Thoracic aorta (tissue), 2 donors: ENCODE data around the gene MDGA2. TPM values are rescaled to one million over a fixed set of nuclear protein-coding genes. Genes with fewer than 3 reads are reported as not detected.
"Not testable (repeated sequence)": the region's sequence is repeated elsewhere in the genome, so short reads cannot be mapped to it uniquely, and the experiment has no call there.

Experiments used
- ATAC-seq: fragments of 150-250 bp; one replicate; pipeline ENCODE4 v1.8.0; 2017; ENCODE audit warnings: low read depth; ENCODE audit not compliant: insufficient number of reproducible peaks, low FRiP score
- DNase-seq: peaks from one replicate; pipeline ENCODE4 v3.0.0-alpha.2; 2020; ENCODE audit warnings: low spot score
- H3K27ac ChIP-seq, 2 donors: fragments of 200-600 bp; sonication (generic); 1 replicate in 1 of 2; 2 replicates in 1 of 2; pipeline ENCODE4 v1.5.1; 2016; ENCODE audit warnings: mild to moderate bottlenecking in 2 of 2, moderate library complexity in 2 of 2
- H3K27me3 ChIP-seq: fragments of 200-600 bp; sonication (generic); replicated peaks from 2 replicates; pipeline ENCODE4 v1.6.0; 2016; ENCODE audit warnings: mild to moderate bottlenecking; ENCODE audit not compliant: insufficient read depth
- H3K36me3 ChIP-seq: fragments of 200-600 bp; sonication (generic); one replicate; pipeline ENCODE4 v1.5.1; 2016
- H3K4me1 ChIP-seq, 2 donors: fragments of 200-600 bp; sonication (generic); 1 replicate in 1 of 2; 2 replicates in 1 of 2; pipeline versions ENCODE4 v1.5.1 to v1.6.0; 2016; ENCODE audit warnings: low read depth in 2 of 2, mild to moderate bottlenecking in 1 of 2; ENCODE audit not compliant: control insufficient read depth in 1 of 2
- H3K4me3 ChIP-seq: fragments of 200-600 bp; sonication (generic); 2 replicates; pipeline ENCODE4 v1.5.1; 2016; ENCODE audit warnings: mild to moderate bottlenecking
- H3K9me3 ChIP-seq: fragments of 200-600 bp; sonication (generic); 2 replicates; pipeline ENCODE4 v1.5.1; 2016
- total RNA-seq, 2 donors: library from RNA; depleted of rRNA; stranded (reverse); fragments of >200 nt; gene quantifications; one replicate each; pipeline versions ENCODE4 v1.1.0 to v1.2.3, GENCODE V29; 2016
- TF ChIP-seq, protein P1 (sequence below): fragments of 200-600 bp; sonication (generic); IDR thresholded peaks from one replicate; pipeline ENCODE4 v1.5.1; 2019; ENCODE audit warnings: antibody characterized with exemption

The MDGA2 gene
- total RNA-seq, 2 donors from 2014 or later, result not detected

DNA sequence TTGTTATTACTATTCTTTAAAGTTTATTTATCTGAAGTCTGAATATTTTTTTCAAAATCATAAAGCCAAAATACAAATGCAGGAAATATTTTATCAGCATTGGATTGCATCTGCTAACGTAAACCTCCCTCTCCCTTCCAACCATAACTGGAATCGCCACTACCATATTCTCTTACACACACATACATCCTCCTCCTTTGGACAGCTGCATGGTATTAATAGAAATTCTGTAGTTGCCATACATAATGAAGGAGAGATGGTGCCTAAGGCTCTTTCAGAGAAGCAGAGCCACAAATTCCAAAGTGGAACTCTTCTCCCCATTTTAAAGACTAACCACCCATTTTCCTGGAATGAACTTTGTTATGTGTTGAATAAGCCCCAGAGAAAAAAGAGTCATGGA is 352.7 kb downstream of the MDGA2 start:
- no peaks in the 10 kb centered on the region for H3K36me3 ChIP-seq
- no peaks in the 10 kb centered on the region for H3K4me1 ChIP-seq
- no peaks in the 10 kb centered on the region for H3K27me3 ChIP-seq
- TF ChIP-seq, protein P1, sequence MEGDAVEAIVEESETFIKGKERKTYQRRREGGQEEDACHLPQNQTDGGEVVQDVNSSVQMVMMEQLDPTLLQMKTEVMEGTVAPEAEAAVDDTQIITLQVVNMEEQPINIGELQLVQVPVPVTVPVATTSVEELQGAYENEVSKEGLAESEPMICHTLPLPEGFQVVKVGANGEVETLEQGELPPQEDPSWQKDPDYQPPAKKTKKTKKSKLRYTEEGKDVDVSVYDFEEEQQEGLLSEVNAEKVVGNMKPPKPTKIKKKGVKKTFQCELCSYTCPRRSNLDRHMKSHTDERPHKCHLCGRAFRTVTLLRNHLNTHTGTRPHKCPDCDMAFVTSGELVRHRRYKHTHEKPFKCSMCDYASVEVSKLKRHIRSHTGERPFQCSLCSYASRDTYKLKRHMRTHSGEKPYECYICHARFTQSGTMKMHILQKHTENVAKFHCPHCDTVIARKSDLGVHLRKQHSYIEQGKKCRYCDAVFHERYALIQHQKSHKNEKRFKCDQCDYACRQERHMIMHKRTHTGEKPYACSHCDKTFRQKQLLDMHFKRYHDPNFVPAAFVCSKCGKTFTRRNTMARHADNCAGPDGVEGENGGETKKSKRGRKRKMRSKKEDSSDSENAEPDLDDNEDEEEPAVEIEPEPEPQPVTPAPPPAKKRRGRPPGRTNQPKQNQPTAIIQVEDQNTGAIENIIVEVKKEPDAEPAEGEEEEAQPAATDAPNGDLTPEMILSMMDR, result no peak
- H3K27ac ChIP-seq, result no peak overlapping the region
- no peaks in the 10 kb centered on the region for H3K9me3 ChIP-seq
- DNase-seq (no peak), ATAC-seq (no peak)
- no peak overlapping the region for H3K4me3 ChIP-seq

DNA sequence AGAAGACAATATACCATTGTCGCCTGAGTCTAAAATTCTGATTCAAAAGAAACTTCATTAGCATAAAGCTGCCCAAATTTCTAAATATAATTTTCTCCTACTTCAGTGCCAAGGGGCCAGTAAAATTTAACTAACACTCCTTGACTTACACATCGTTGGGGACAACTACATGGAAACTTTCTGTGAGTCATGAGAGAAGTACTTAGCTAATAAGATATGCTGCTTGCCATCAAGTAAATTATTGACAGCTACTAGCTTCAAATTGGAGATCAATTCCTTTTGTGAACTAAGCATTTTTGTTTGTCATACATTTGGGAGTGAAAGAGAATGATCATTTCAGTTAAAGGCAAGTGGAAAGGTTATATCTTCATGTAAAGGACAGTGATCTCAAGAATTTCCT is 373.3 kb downstream of the MDGA2 start:
- no peak overlapping the region for H3K4me3 ChIP-seq
- TF ChIP-seq, protein P1, result no peak
- no peak for DNase-seq
- H3K9me3 ChIP-seq, result no peaks in the 10 kb centered on the region
- no peak overlapping the region for H3K27ac ChIP-seq
- H3K27me3 ChIP-seq, result no peaks in the 10 kb centered on the region
- H3K4me1 ChIP-seq, result no peaks in the 10 kb centered on the region
- no peaks in the 10 kb centered on the region for H3K36me3 ChIP-seq
- ATAC-seq, result no peak

DNA sequence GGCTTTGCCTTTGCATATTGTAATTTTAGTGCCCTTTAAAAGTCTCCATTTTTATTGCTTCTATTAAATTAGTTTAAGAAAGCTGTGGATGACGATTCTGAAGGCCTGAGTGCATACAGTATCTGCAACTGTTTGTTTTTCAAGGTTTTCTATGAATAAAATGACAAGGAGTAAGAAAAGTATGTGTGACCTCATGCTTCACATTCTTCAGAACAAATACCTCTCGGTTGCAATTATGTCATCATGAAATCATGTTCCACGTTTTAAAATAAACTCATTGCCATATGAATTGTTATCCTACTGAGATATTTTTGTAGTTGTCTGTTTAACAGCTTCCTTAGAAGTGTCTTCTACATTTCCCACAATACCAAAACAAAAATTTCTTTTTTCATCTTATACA is 374.6 kb downstream of the MDGA2 start:
- Histone ChIP-seq H3K4me1 (no peaks in the 10 kb centered on the region), H3K27ac (no peak overlapping the region), H3K36me3 (no peaks in the 10 kb centered on the region), H3K4me3 (no peak overlapping the region), H3K9me3 (no peaks in the 10 kb centered on the region), H3K27me3 (no peaks in the 10 kb centered on the region)
- ATAC-seq (no peak), DNase-seq (no peak)
- TF ChIP-seq, protein P1, result no peak

DNA sequence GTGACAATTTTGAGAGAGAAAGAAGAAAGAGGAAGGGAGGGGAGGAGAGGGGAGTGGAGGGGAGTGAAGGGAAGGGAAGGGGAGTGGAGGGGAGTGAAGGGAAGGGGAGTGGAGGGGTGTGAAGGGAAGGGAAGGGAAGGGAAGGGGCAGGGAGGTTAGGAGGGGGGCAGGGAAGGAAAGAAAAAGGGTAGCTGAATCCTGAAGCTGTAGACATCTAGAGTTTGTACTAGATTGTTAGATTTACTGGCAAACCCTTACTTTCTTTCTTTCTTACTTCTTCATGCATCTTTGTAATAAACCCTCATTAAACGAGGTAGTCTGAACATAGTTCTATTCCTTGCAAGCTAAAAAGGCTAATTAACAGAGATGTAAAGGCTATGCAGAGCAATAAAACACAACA is 378.0 kb downstream of the MDGA2 start:
- TF ChIP-seq, protein P1, result no peak
- Histone ChIP-seq H3K27ac (no peak overlapping the region), H3K4me3 (no peak overlapping the region), H3K9me3 (no peaks in the 10 kb centered on the region), H3K27me3 (no peaks in the 10 kb centered on the region), H3K36me3 (no peaks in the 10 kb centered on the region), H3K4me1 (no peaks in the 10 kb centered on the region)
- ATAC-seq (no peak), DNase-seq (no peak)

DNA sequence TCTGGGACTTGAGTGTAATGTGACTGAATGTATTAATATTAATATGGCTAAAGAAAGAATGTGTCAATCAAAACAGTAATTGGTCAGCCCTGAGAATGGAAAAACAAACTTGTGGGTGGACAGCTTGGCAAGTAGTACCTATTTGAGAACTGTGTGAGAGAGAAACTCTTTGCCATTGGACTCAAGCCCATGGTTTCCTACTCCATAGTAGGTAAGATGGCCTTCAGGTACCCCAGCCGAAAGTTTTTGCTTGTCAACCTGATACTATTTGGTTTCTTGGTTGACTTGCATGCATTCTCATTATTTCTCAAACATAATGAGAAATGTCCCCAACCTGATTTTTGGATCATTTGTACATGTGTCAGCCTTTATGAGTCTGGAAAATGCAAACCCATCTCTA is 391.1 kb downstream of the MDGA2 start:
- Histone ChIP-seq H3K36me3 (no peaks in the 10 kb centered on the region), H3K9me3 (no peaks in the 10 kb centered on the region), H3K4me3 (no peak overlapping the region), H3K27ac (no peak overlapping the region), H3K27me3 (no peaks in the 10 kb centered on the region), H3K4me1 (no peaks in the 10 kb centered on the region)
- DNase-seq (no peak), ATAC-seq (no peak)
- TF ChIP-seq, protein P1, result no peak

DNA sequence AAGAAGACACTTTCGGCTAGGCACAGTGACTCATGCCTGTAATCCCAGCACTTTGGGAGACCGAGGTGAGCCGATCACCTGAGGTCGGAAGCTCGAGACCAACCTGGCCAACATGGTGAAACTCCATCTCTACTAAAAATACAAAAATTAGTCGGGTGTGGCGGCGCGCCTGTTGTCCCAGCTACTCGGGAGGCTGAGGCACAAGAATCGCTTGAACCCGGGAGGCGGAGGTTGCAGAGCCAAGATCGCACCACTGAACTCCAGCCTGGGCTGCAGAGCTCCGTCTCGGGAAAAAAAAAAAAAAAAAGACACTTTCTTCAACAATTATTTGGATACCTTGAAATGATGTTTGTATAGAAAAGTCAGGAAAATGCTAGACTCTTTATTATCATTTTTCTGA is 393.6 kb downstream of the MDGA2 start:
- H3K4me1 ChIP-seq, ATAC-seq, DNase-seq, H3K27me3 ChIP-seq, H3K4me3 ChIP-seq, H3K9me3 ChIP-seq, H3K27ac ChIP-seq, H3K36me3 ChIP-seq: not testable (repeated sequence)
